EL (cell line): ENCODE data around the gene INCENP.
A peak's percentile ranks its signal among the peaks of the same experiment; 100 is the strongest.

Source experiments
- DNase-seq: peaks from one replicate; pipeline ENCODE4 v3.0.0-alpha.2; 2016

The INCENP gene

DNA sequence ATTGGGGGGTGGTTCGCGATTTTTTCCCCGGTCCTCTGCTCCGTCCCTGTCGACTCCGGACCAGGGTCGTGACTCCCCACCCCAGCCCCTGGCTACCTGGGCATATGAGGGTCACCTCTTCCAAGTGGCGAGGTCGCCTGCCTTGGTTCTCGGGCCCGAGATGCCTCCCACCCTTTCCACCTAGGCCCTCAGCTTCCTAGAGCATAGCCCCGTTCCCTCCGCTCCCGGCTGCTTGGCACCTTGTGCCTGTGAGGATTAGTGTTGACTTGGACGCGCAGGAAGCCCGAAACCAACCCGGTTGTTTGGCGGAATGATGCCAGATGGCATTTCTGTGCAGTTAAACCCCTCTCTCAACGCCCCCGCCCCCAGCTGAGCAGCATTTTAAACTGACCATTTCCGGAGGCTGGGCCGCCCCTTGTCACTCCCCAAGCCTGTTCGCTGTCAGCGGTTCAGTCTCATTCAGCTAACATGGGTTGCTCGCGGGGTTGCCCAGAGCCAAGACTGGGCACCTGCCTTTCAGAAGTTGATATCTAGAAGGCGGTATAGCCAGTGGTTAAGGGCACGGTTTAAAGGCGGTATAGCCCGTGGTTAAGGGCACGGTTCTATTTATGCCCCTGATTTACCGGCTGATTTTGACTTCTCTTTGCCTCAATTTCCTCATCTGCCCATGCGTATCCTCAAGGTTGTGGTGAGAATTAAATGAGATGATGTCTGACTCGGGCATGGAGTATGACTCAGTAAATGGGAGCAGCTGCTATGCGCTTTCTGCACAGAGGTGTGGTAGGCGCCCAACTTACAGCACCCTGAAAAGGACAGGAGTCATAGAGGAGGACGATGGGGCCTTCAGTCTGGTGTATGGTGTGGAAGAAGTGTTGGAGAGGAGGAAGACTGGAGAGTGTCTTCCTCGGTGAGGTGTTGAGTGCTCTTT lies 639 bp downstream of the INCENP start:
- peak; percentile 59 for DNase-seq

DNA sequence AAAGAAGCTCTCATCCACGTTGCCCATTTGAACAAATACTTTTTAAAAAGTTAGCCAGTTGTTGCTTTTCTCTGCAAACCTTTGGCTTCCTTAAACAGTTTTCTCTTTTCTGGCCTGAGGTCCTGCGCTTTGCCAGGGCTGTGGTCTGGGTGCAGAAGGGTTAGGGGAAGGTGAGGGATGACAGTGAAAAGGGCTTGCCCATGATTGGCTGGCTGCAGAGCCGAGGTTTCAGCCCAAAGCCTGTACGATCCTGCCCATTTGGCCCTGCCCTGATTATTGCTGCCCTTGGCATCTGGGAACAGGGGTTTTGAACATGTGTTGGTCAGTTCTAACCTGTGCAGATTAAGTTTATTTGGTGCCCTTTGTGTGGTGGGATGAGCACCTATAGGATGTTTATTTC lies 1.5 kb downstream of the INCENP start:
- DNase-seq: no peak

DNA sequence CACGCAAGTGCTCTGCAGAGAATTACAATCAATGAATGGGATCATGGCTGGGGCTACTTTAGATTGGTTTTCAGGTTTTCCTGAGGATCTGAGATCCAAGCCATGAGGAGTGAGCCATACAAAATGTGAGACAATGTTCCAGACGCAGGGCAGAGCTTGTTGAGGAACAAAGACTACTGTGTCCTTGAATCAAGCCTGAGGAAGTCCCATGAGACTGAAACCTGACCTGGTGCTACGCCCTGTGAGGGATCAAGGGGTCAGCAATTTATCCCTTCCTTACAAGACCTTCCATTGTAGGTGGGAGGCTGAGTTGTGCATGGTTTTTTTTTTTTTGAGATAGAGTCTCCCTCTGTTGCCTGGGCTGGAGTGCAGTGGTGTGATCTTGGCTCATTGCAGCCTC lies 2.1 kb downstream of the INCENP start:
- DNase-seq: no peak

- DNase-seq: no peak
Measured at GRCh38 chr11:62127426-62127825, 3.6 kb downstream of the INCENP start.

DNA sequence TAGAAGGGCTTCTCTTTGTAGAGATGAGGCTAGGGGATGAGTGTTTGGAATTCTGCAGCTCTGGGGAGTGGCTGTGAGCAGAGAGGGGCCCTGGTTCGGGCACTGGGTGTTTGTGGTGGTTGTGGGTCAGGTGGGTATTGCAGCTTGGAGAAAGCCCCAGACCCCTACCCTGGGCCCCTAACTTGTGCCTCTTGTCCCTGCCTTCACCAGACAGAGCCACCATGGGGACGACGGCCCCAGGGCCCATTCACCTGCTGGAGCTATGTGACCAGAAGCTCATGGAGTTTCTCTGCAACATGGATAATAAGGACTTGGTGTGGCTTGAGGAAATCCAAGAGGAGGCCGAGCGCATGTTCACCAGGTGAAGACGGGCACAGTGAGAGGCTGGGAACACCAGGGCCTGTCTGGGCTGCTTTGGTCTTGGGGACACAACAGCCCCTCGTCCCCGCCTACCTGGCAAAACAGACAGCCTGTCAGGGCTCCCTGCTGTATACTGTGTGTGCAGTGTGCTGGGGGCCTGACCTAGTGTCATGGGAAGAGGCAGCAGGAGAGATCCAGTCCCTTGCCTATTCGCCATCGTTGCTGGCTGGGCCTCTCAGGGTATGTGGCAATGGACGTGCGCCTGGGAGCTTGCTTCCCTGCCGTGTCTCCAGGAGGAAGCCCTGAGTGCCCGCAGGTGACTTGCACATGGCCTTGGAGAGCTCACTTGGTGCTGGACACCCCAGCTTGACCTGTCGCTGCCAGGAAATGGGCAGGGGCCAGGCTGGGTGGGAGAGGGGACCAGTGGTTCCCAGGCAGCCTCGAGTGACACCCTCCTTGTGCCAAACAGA lies 4.3 kb downstream of the INCENP start:
- DNase-seq: no peak

DNA sequence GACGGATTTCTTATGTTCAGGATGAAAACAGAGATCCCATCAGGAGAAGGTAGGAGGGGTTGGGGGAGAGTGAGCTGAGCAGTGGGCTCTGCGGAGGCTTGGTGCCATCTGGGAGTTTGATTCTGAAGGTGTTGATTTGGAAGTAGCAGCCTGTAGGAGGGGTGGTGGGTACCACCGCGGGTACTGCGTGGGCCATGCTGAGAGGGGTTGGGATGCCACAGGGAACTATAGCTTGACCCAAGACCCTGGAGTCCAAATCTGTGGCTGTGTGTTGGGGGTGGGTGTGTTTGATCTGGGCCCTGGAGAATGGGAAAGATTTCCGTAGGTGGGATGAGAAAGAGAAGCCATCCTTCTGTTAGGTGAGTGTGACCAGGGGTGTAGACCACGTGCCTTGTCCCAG lies 5.0 kb downstream of the INCENP start:
- DNase-seq: no peak

- DNase-seq: no peak
Measured at GRCh38 chr11:62129590-62130282, 5.9 kb downstream of the INCENP start.

GRCh38 chr11:62130283-62131169 lies 6.7 kb downstream of the INCENP start:
- DNase-seq: no peak

DNA sequence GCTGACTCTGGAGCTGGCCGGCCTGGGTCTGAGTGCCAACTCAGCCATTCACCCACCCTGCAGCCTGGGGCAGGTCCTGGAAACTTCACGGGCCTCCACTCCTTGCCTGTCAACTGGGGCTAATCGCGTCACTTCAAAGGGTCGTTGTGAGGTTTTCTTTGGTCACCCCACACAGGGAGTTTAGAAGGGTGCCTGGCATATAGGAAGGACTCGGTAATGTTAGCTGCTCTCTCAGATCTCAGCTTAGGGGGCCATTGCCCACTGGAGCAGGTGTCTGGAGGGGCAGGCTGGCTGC lies 7.3 kb downstream of the INCENP start:
- DNase-seq: no peak

- DNase-seq: peak; percentile 11
Measured at GRCh38 chr11:62132191-62132590, 8.4 kb downstream of the INCENP start.

GRCh38 chr11:62132689-62133293 lies 9.0 kb downstream of the INCENP start:
- no peak for DNase-seq

GRCh38 chr11:62133328-62134065 lies 9.7 kb downstream of the INCENP start:
- no peak for DNase-seq

DNA sequence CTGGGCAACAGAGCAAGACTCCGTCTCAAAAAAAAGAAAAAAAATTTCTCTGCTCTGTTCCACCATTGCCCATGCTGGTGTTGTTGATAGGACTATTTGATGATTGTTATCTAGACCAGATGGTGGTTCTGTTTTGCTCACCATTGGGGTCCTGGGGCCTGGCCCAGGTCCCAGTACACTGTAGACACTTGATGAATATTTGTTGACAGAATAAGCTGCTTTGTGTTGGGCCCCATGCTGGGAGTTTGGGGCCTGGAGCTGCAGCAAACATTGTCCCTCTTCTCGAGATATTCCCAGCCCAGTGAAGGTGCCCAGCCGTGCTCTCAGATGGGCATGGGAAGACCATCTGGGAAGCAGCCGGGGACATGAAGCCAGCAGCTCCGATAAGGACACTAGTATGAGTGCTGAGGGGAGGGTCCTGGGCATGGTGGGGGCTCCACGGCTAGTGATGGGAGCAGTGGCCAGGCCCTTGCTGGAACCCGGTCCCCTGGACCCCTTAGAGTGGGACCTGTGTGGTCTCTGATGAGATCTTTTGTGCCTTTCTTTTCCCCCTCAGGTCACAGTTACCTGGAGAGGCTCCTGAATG lies 13.6 kb downstream of the INCENP start:
- no peak for DNase-seq

GRCh38 chr11:62137881-62138629 lies 14.2 kb downstream of the INCENP start:
- no peak for DNase-seq

- no peak for DNase-seq
Measured at GRCh38 chr11:62138630-62139425, 15.0 kb downstream of the INCENP start.

GRCh38 chr11:62139526-62140303 lies 15.9 kb downstream of the INCENP start:
- no peak for DNase-seq

GRCh38 chr11:62140304-62141110 lies 16.7 kb downstream of the INCENP start:
- no peak for DNase-seq
